ENCODE measurements around the gene ATMIN.

Gene ATMIN

GRCh38 chr16:80997964-80998620 lies 37.5 kb upstream of the ATMIN start:
- Mint-ChIP-seq H3K27ac (peak overlapping the region; percentile 91), H3K4me3 (peak overlapping the region; percentile 8), H3K9me3 (no peaks in the 10 kb centered on the region), H3K4me1 (peaks cover 69% of the 10 kb centered on the region), H3K27me3 (no peaks in the 10 kb centered on the region), H3K36me3 (peaks cover 48% of the 10 kb centered on the region)
- CTCF ChIA-PET = interaction anchor here (1.8 kb wide), 1 partner anchor 11 kb away, joined by 5 read pairs; no protein-coding TSS in a partner anchor
- DNase-seq = no peak

GRCh38 chr16:81000873-81001272 lies 34.8 kb upstream of the ATMIN start:
- CTCF ChIA-PET = no interaction called here
- no peaks in the 10 kb centered on the region for H3K9me3 Mint-ChIP-seq
- H3K27ac Mint-ChIP-seq = no peak overlapping the region

GRCh38 chr16:81001330-81001729 lies 34.3 kb upstream of the ATMIN start:
- H3K27ac Mint-ChIP-seq = no peak overlapping the region
- CTCF ChIA-PET = interaction anchor here (2.6 kb wide), 1 partner anchor 34 kb away, joined by 12 read pairs; the partner anchor contains the start of gene ATMIN
- no peaks in the 10 kb centered on the region for H3K9me3 Mint-ChIP-seq
- peaks cover 37% of the 10 kb centered on the region for H3K36me3 Mint-ChIP-seq
- H3K4me3 Mint-ChIP-seq = no peak overlapping the region
- no peak for DNase-seq
- no peaks in the 10 kb centered on the region for H3K27me3 Mint-ChIP-seq
- peaks cover 74% of the 10 kb centered on the region for H3K4me1 Mint-ChIP-seq

More at GRCh38 chr16:81000873-81001272, 34.8 kb upstream of the ATMIN start:
- no peak for DNase-seq
- H3K4me3 Mint-ChIP-seq = no peak overlapping the region
- no peaks in the 10 kb centered on the region for H3K27me3 Mint-ChIP-seq
- H3K4me1 Mint-ChIP-seq = peaks cover 73% of the 10 kb centered on the region
- H3K36me3 Mint-ChIP-seq = peaks cover 33% of the 10 kb centered on the region

- peaks cover 65% of the 10 kb centered on the region for H3K4me1 Mint-ChIP-seq
- CTCF ChIA-PET = interaction anchor here (1.1 to 2.6 kb wide), 3 partner anchors 31 to 74 kb away, joined by 3 to 12 read pairs (median 7); partner anchors contain the start of genes ATMIN and C16orf46
- peaks cover 37% of the 10 kb centered on the region for H3K36me3 Mint-ChIP-seq
- no peaks in the 10 kb centered on the region for H3K9me3 Mint-ChIP-seq
- peak overlapping the region; percentile 90 for H3K4me3 Mint-ChIP-seq
- no peak overlapping the region for H3K27ac Mint-ChIP-seq
- no peaks in the 10 kb centered on the region for H3K27me3 Mint-ChIP-seq
- no peak for DNase-seq
Observed at GRCh38 chr16:81003064-81003463, 32.6 kb upstream of the ATMIN start.

GRCh38 chr16:81003610-81004460 lies 31.8 kb upstream of the ATMIN start:
- peak overlapping the region; percentile 87 for H3K27ac Mint-ChIP-seq
- peaks cover 65% of the 10 kb centered on the region for H3K4me1 Mint-ChIP-seq
- H3K4me3 Mint-ChIP-seq = peak overlapping the region; percentile 90
- no peaks in the 10 kb centered on the region for H3K27me3 Mint-ChIP-seq
- H3K9me3 Mint-ChIP-seq = no peaks in the 10 kb centered on the region
- peaks cover 32% of the 10 kb centered on the region for H3K36me3 Mint-ChIP-seq
- CTCF ChIA-PET = interaction anchor here (0.9 to 2.6 kb wide), 10 partner anchors 10 to 80 kb away, joined by 3 to 12 read pairs (median 6); partner anchors contain the start of genes ATMIN and C16orf46
- DNase-seq = no peak

- H3K36me3 Mint-ChIP-seq = peaks cover 30% of the 10 kb centered on the region
- no peaks in the 10 kb centered on the region for H3K27me3 Mint-ChIP-seq
- CTCF ChIA-PET = interaction anchor here (0.9 to 1.6 kb wide), 7 partner anchors 10 to 79 kb away, joined by 3 to 6 read pairs (median 6); partner anchors contain the start of gene ATMIN
- peak overlapping the region; percentile 87 for H3K27ac Mint-ChIP-seq
- peak overlapping the region; percentile 90 for H3K4me3 Mint-ChIP-seq
- peaks cover 65% of the 10 kb centered on the region for H3K4me1 Mint-ChIP-seq
- peak; percentile 32 for DNase-seq
- H3K9me3 Mint-ChIP-seq = no peaks in the 10 kb centered on the region
Observed at GRCh38 chr16:81004646-81005353, 30.8 kb upstream of the ATMIN start.

- CTCF ChIA-PET = interaction anchor here (1.5 kb wide), 1 partner anchor 16 kb away, joined by 6 read pairs; no protein-coding TSS in a partner anchor
- Mint-ChIP-seq H3K9me3 (no peaks in the 10 kb centered on the region), H3K36me3 (peaks cover 25% of the 10 kb centered on the region), H3K27me3 (no peaks in the 10 kb centered on the region), H3K4me1 (peaks cover 63% of the 10 kb centered on the region), H3K27ac (peak overlapping the region; percentile 100), H3K4me3 (peak overlapping the region; percentile 90)
- peak; percentile 26 for DNase-seq
Observed at GRCh38 chr16:81005610-81006161, 30.0 kb upstream of the ATMIN start.

GRCh38 chr16:81006211-81006812 lies 29.3 kb upstream of the ATMIN start:
- CTCF ChIA-PET = interaction anchor here (0.9 kb wide), 1 partner anchor 30 kb away, joined by 4 read pairs; the partner anchor contains the start of gene ATMIN
- H3K9me3 Mint-ChIP-seq = no peaks in the 10 kb centered on the region
- no peaks in the 10 kb centered on the region for H3K27me3 Mint-ChIP-seq
- peak; percentile 81 for DNase-seq
- peaks cover 28% of the 10 kb centered on the region for H3K36me3 Mint-ChIP-seq
- peaks cover 66% of the 10 kb centered on the region for H3K4me1 Mint-ChIP-seq
- H3K27ac Mint-ChIP-seq = peak overlapping the region; percentile 100
- peak overlapping the region; percentile 90 for H3K4me3 Mint-ChIP-seq

- peak; percentile 98 for DNase-seq
- peaks cover 60% of the 10 kb centered on the region for H3K4me1 Mint-ChIP-seq
- H3K27me3 Mint-ChIP-seq = no peaks in the 10 kb centered on the region
- peak within 1 kb of the TSS; percentile 100 for H3K27ac Mint-ChIP-seq
- H3K9me3 Mint-ChIP-seq = no peaks in the 10 kb centered on the region
- peaks cover 28% of the 10 kb centered on the region for H3K36me3 Mint-ChIP-seq
- H3K4me3 Mint-ChIP-seq = peak within 1 kb of the TSS; percentile 90
- CTCF ChIA-PET = interaction anchor here (0.9 kb wide), 1 partner anchor 29 kb away, joined by 4 read pairs; the partner anchor contains the start of gene ATMIN
Observed at GRCh38 chr16:81006813-81007695, 28.6 kb upstream of the ATMIN start, which contains the start of the genes CENPN and CMC2. Gene CENPN, plus strand, starts transcription at chr16:81007214. Its CDS starts 4,726 bp downstream, at chr16:81011940. Gene CMC2, minus strand, starts transcription at chr16:81006885. Its CDS starts 9,491 bp downstream, at chr16:80997394.

GRCh38 chr16:81008505-81008789 lies 27.2 kb upstream of the ATMIN start:
- Mint-ChIP-seq H3K9me3 (no peaks in the 10 kb centered on the region), H3K4me3 (peak overlapping the region; percentile 90), H3K27ac (peak overlapping the region; percentile 100), H3K27me3 (no peaks in the 10 kb centered on the region), H3K36me3 (peaks cover 31% of the 10 kb centered on the region), H3K4me1 (peaks cover 50% of the 10 kb centered on the region)
- CTCF ChIA-PET = no interaction called here
- no peak for DNase-seq

GRCh38 chr16:81012974-81013373 lies 22.7 kb upstream of the ATMIN start:
- Mint-ChIP-seq H3K27me3 (no peaks in the 10 kb centered on the region), H3K27ac (peak overlapping the region; percentile 50), H3K4me3 (no peak overlapping the region), H3K9me3 (no peaks in the 10 kb centered on the region), H3K4me1 (peaks cover 26% of the 10 kb centered on the region), H3K36me3 (peaks cover 50% of the 10 kb centered on the region)
- CTCF ChIA-PET = no interaction called here
- DNase-seq = no peak

- no peak overlapping the region for H3K4me3 Mint-ChIP-seq
- peaks cover 51% of the 10 kb centered on the region for H3K36me3 Mint-ChIP-seq
- H3K9me3 Mint-ChIP-seq = no peaks in the 10 kb centered on the region
- peaks cover 9% of the 10 kb centered on the region for H3K4me1 Mint-ChIP-seq
- H3K27ac Mint-ChIP-seq = no peak overlapping the region
- no peak for DNase-seq
- H3K27me3 Mint-ChIP-seq = no peaks in the 10 kb centered on the region
- CTCF ChIA-PET = interaction anchor here (0.6 to 1.4 kb wide), 2 partner anchors 11 to 21 kb away, joined by 3 to 5 read pairs; partner anchors contain the start of gene ATMIN
Observed at GRCh38 chr16:81014672-81015071, 21.0 kb upstream of the ATMIN start.
